ENCODE data around the gene EBP. TPM values are rescaled to one million over a fixed set of nuclear protein-coding genes. Genes with fewer than 3 reads are reported as not detected.

Gene EBP
- total and polyA plus RNA-seq, 10 donors: 25.1 to 62.3 (median 33.9) TPM

DNA sequence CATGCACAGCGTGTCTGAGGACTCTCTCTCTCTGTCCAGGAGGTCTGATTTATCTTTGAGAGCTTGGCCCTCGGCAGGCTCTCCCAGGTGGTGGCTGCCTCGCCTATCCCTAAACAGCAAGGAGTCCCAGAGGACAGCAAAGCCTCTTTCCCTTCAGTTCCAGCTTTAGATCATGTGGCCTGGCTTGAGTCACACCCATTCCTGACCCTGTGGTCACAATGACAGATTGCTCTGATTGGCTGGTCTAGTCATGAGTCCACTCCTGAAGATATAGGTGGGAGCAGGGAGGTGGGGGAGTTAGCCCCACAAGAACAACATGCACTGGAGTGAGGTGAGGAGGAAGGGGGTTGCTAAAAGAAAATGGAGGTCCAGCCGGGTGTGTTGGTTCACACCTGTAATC, 24.9 kb upstream of the EBP start:
- H3K27ac ChIP-seq: no peak overlapping the region
- WGBS, 5 donors: 76 to 92% (median 83%) methylated on average over 4 of the region's 4 CpGs
- intact Hi-C loops (cut with DNase I; ENCODE audit: low total_unique reads): no loop called here
- H3K9me3 ChIP-seq: no peaks in the 10 kb centered on the region
- no peaks in the 10 kb centered on the region for H3K4me1 ChIP-seq
- H3K36me3 ChIP-seq: no peaks in the 10 kb centered on the region
- H3K4me3 ChIP-seq: no peak overlapping the region
- no peaks in the 10 kb centered on the region for H3K27me3 ChIP-seq (replicated peaks in 1 of 7)
- peak; percentile 23 for DNase-seq
- no peak for TF ChIP-seq POLR2A (IDR thresholded peaks at IDR 0.05)
- TF ChIP-seq POLR2AphosphoS5 (IDR thresholded peaks at IDR 0.05): no peak
- TF ChIP-seq, protein P1, sequence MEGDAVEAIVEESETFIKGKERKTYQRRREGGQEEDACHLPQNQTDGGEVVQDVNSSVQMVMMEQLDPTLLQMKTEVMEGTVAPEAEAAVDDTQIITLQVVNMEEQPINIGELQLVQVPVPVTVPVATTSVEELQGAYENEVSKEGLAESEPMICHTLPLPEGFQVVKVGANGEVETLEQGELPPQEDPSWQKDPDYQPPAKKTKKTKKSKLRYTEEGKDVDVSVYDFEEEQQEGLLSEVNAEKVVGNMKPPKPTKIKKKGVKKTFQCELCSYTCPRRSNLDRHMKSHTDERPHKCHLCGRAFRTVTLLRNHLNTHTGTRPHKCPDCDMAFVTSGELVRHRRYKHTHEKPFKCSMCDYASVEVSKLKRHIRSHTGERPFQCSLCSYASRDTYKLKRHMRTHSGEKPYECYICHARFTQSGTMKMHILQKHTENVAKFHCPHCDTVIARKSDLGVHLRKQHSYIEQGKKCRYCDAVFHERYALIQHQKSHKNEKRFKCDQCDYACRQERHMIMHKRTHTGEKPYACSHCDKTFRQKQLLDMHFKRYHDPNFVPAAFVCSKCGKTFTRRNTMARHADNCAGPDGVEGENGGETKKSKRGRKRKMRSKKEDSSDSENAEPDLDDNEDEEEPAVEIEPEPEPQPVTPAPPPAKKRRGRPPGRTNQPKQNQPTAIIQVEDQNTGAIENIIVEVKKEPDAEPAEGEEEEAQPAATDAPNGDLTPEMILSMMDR (IDR thresholded peaks at IDR 0.05 in 8 of 11, conservative IDR thresholded peaks at IDR 0.05 in 3 of 11): no peak

DNA sequence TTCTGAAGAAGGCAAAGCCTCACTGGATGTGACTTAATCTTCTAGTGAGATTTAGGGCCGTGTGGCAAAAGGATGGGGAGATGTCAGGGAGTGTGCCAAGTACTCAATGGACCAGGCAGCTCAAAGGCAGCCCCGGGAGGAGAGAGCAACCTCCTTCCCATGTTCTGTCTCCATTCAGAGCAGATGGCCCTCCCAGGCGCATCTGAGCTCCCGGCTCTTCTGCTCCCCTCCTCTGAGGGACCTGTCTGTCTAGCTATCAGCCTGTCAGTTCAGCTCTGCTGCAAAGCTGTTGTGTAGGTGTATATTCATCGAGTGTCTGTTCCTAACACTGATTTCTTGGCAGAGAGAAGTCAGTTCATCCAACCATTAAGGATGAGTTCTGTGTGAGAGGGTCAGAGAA, 23.7 kb upstream of the EBP start:
- Histone ChIP-seq H3K36me3 (no peaks in the 10 kb centered on the region), H3K4me1 (no peaks in the 10 kb centered on the region), H3K27me3 (replicated peaks in 1 of 7) (no peaks in the 10 kb centered on the region), H3K4me3 (no peak overlapping the region), H3K27ac (no peak overlapping the region), H3K9me3 (no peaks in the 10 kb centered on the region)
- 55 to 92% (median 80%) methylated on average over 3 to 5 of the region's 5 CpGs for WGBS, 5 donors
- TF ChIP-seq POLR2AphosphoS5 (IDR thresholded peaks at IDR 0.05): no peak
- TF ChIP-seq, protein P1 (IDR thresholded peaks at IDR 0.05 in 8 of 11, conservative IDR thresholded peaks at IDR 0.05 in 3 of 11): no peak
- no peak for TF ChIP-seq POLR2A (IDR thresholded peaks at IDR 0.05)
- intact Hi-C loops (cut with DNase I; ENCODE audit: low total_unique reads): no loop called here
- DNase-seq: no peak

DNA sequence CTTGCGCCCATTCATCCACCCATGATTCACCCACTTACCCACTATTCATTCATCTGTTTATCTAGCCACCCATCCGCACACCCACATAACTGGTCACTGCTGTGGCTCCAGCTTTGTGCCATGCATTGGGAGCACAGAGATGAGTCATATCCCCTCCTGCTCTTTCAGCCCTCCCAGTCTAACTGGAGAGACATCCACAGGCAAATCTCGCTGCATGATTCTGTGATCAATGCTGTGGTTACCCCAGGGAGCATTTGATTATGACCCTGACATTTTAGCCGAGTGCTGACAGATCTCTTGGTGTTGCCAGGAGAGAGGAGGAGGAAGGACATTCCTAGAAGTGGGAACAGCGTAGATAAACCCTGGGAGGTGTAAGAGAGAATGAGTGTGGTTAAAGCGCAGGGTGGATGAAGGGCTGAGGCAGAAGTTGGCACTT, 23.2 kb upstream of the EBP start:
- WGBS, 5 donors: 62 to 85% (median 74%) methylated on average over 5 to 6 of the region's 6 CpGs
- H3K4me1 ChIP-seq: no peaks in the 10 kb centered on the region
- no peaks in the 10 kb centered on the region for H3K9me3 ChIP-seq
- H3K27me3 ChIP-seq (replicated peaks in 1 of 7): no peaks in the 10 kb centered on the region
- no peak overlapping the region for H3K4me3 ChIP-seq
- H3K27ac ChIP-seq: no peak overlapping the region
- peak; percentile 13 for DNase-seq
- intact Hi-C loops (cut with DNase I; ENCODE audit: low total_unique reads): no loop called here
- TF ChIP-seq, protein P1 (IDR thresholded peaks at IDR 0.05 in 8 of 11, conservative IDR thresholded peaks at IDR 0.05 in 3 of 11): no peak
- H3K36me3 ChIP-seq: no peaks in the 10 kb centered on the region

DNA sequence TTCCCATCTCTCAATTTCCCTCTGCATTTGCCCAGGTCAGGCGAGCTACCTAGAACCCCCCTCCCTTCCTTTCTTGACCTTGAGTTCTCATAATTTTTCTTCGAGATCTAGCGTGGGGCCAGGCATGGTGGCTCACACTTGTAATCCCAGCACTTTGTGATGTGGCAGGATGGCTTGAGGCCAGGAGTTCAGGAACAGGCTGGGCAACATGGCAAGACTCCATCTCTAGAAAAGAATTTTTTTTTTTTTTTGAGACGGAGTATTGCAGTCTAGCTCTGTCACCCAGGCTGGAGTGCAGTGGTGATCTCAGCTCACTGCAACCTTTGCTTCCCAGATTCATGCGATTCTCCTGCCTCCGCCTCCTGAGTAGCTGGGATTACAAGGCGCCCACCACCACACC, 17.3 kb upstream of the EBP start:
- Histone ChIP-seq H3K36me3 (no peaks in the 10 kb centered on the region), H3K27ac (no peak overlapping the region), H3K4me1 (peaks cover 0 to 7% (median 2%) of the 10 kb centered on the region in 6 donors), H3K9me3 (no peaks in the 10 kb centered on the region), H3K4me3 (no peak overlapping the region), H3K27me3 (replicated peaks in 1 of 7) (no peaks in the 10 kb centered on the region)
- TF ChIP-seq, protein P1 (IDR thresholded peaks at IDR 0.05 in 8 of 11, conservative IDR thresholded peaks at IDR 0.05 in 3 of 11): no peak
- TF ChIP-seq POLR2AphosphoS5 (IDR thresholded peaks at IDR 0.05): no peak
- TF ChIP-seq POLR2A (IDR thresholded peaks at IDR 0.05): no peak
- WGBS, 5 donors: 82 to 89% (median 86%) methylated on average over 7 of the region's 7 CpGs
- intact Hi-C loops (cut with DNase I; ENCODE audit: low total_unique reads): no loop called here
- DNase-seq: peak; percentile 29

Measured in spleen (tissue), 11 donors.